IMR-90 (cell line): ENCODE measurements around the gene ZFYVE28.

ENCODE experiments used
- CEBPB ChIP-seq: IDR thresholded peaks from 2 replicates; pipeline ENCODE4 v1.6.1; 2012; ENCODE audit warnings: low read depth, low read length, improper control_type of control experiment
- CTCF ChIP-seq: conservative IDR thresholded peaks from 2 replicates; pipeline ENCODE4 v1.5.1; 2012; ENCODE audit warnings: mild to moderate bottlenecking, low read depth, low read length, improper control_type of control experiment
- POLR2A ChIP-seq: IDR thresholded peaks from 2 replicates; pipeline ENCODE4 v1.6.1; 2012; ENCODE audit warnings: mild to moderate bottlenecking, low read depth, low read length
- RFX5 ChIP-seq: IDR thresholded peaks from 2 replicates; pipeline ENCODE4 v1.8.0; 2012; ENCODE audit warnings: low read depth, mild to moderate bottlenecking, low read length, moderate library complexity

- TF ChIP-seq CTCF = no peak
- TF ChIP-seq RFX5 = no peak
- TF ChIP-seq POLR2A = no peak
- no peak for TF ChIP-seq CEBPB
These were observed 12.0 kb downstream of the ZFYVE28 start for GRCh38 chr4:2406406-2406805.
